KOPT-K1 (cell line): ENCODE data around the gene SLC39A13.

Experiments used
- H3K27ac ChIP-seq: fragments of 200-600 bp; sonication (generic); 2 replicates; pipeline ENCODE4 v1.5.1; 2016; ENCODE audit warnings: antibody characterized with exemption, mild to moderate bottlenecking, low read depth, low read length; ENCODE audit not compliant: poor library complexity, severe bottlenecking
- H3K36me3 ChIP-seq: fragments of 200-600 bp; sonication (generic); 2 replicates; pipeline ENCODE4 v1.5.1; 2017; ENCODE audit warnings: antibody characterized with exemption, mild to moderate bottlenecking, low read length, moderate library complexity; ENCODE audit not compliant: insufficient read depth
- H3K9me3 ChIP-seq: fragments of 200-600 bp; sonication (generic); 2 replicates; pipeline ENCODE4 v1.5.1; 2017; ENCODE audit warnings: antibody characterized with exemption, low read length, mild to moderate bottlenecking; ENCODE audit not compliant: insufficient read depth, poor library complexity, severe bottlenecking

Gene SLC39A13

DNA sequence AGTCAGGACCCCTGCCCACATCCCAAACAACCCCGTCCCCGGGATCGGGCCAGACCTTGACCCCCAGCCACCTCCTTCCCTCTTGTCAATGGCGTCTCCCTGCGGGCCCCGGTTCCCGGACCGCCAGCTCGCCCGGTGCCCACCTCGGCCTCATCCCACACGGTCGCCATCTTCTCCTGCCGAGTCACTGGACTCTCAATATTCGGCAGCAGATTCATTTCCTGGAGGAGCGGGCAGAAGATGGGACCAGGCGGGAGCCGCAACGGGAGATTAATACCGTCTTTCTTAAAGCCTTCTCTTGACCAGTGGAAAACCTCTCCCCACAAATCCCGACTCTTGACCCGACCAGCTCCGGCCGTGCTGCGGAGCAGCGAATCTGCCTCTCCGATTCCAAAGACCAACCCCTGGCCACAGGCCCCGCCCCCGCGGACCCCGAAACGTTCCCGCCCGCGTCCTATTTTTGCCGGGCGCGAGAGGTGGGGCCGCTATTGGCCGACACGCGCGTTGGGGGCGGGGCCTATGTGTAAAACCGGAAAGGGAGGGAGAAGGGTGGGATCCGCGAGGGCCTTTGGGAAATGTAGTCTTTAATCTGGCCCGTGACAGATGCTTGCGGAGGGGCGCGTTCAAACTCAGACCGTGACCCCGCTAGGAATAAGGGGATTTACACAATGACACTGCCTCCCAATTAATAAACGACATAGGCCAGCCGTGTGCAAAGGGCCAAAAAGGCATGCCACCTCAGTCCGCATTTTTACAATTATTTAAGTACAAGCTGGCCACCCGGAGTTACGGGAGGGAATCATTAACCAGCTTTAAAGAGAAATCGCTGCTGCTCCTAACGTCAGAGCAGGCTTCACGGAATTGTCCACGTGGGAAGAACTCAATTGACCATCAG, 17.9 kb downstream of the SLC39A13 start, which contains the start of gene PSMC3:
Gene PSMC3 (minus strand): TSS at position 378 of the 895 bp plus-strand sequence. CDS start 160 bp downstream, at position 218.
- no peaks in the 10 kb centered on the region for H3K9me3 ChIP-seq
- peak within 1 kb of the TSS; percentile 95 for H3K27ac ChIP-seq
- peaks cover 38% of the 10 kb centered on the region for H3K36me3 ChIP-seq

DNA sequence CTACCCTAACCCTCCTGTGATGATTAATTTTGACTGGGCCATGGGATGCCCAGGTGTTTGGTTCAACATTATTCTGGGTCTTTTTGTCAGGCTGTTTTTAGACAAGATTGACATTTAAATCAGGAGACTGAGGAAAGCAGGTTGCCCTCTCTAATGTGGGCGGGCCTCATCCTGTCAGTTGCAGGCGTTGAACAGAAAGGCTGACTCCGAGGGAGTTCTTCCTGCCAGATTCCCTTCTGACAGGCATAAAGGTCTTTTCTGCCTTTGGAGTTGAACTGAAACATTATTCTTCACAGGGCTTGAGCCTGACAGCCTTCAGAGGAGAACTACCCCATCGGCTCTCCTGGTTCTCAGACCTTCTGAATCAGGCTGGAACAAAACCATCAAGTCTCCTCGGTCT, 22.1 kb downstream of the SLC39A13 start:
- Histone ChIP-seq H3K36me3 (no peaks in the 10 kb centered on the region), H3K9me3 (no peaks in the 10 kb centered on the region), H3K27ac (peak overlapping the region; percentile 85)

- Histone ChIP-seq H3K9me3 (no peaks in the 10 kb centered on the region), H3K36me3 (no peaks in the 10 kb centered on the region), H3K27ac (peak overlapping the region; percentile 85)
Observed at GRCh38 chr11:47431356-47432083, 23.1 kb downstream of the SLC39A13 start.

GRCh38 chr11:47433157-47433556, 24.8 kb downstream of the SLC39A13 start:
- no peaks in the 10 kb centered on the region for H3K9me3 ChIP-seq
- H3K36me3 ChIP-seq = no peaks in the 10 kb centered on the region
- H3K27ac ChIP-seq = no peak overlapping the region

GRCh38 chr11:47434011-47434786, 25.8 kb downstream of the SLC39A13 start:
- Histone ChIP-seq H3K9me3 (no peaks in the 10 kb centered on the region), H3K27ac (no peak overlapping the region), H3K36me3 (no peaks in the 10 kb centered on the region)

DNA sequence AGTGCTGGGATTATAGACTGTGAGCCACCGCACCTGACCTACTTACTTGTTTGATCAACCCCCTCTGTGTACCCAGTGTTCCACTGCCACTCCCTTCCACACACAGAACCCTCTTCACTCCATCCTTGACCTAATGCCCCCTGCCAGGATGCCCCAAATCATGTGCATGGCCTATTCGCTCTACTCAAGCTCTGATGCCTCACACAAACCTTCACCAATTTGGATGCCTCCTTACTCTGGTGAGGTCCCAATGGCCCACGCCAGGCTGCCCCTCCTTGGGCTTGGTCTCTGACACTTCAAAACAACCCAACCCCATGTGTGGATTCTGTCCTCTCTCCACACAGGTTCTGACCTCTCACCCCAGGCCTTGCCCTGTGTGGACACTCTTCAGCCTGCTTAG, 27.3 kb downstream of the SLC39A13 start:
- H3K36me3 ChIP-seq = no peaks in the 10 kb centered on the region
- H3K27ac ChIP-seq = no peak overlapping the region
- H3K9me3 ChIP-seq = no peaks in the 10 kb centered on the region

- H3K9me3 ChIP-seq = no peaks in the 10 kb centered on the region
Observed at GRCh38 chr11:47436726-47437125, 28.3 kb downstream of the SLC39A13 start.

GRCh38 chr11:47437218-47437745, 28.9 kb downstream of the SLC39A13 start:
- Histone ChIP-seq H3K27ac (no peak overlapping the region), H3K36me3 (no peaks in the 10 kb centered on the region), H3K9me3 (no peaks in the 10 kb centered on the region)

More at GRCh38 chr11:47436726-47437125, 28.3 kb downstream of the SLC39A13 start:
- H3K27ac ChIP-seq = no peak overlapping the region
- no peaks in the 10 kb centered on the region for H3K36me3 ChIP-seq

GRCh38 chr11:47437746-47438418, 29.5 kb downstream of the SLC39A13 start:
- Histone ChIP-seq H3K36me3 (no peaks in the 10 kb centered on the region), H3K27ac (no peak overlapping the region), H3K9me3 (no peaks in the 10 kb centered on the region)

- Histone ChIP-seq H3K27ac (no peak overlapping the region), H3K9me3 (no peaks in the 10 kb centered on the region), H3K36me3 (no peaks in the 10 kb centered on the region)
Observed at GRCh38 chr11:47438721-47439120, 30.3 kb downstream of the SLC39A13 start.

- Histone ChIP-seq H3K9me3 (no peaks in the 10 kb centered on the region), H3K27ac (no peak overlapping the region), H3K36me3 (no peaks in the 10 kb centered on the region)
Observed at GRCh38 chr11:47440054-47440476, 31.7 kb downstream of the SLC39A13 start.

- H3K9me3 ChIP-seq = no peaks in the 10 kb centered on the region
- no peaks in the 10 kb centered on the region for H3K36me3 ChIP-seq
- H3K27ac ChIP-seq = no peak overlapping the region
Observed at GRCh38 chr11:47441421-47441820, 33.0 kb downstream of the SLC39A13 start.

DNA sequence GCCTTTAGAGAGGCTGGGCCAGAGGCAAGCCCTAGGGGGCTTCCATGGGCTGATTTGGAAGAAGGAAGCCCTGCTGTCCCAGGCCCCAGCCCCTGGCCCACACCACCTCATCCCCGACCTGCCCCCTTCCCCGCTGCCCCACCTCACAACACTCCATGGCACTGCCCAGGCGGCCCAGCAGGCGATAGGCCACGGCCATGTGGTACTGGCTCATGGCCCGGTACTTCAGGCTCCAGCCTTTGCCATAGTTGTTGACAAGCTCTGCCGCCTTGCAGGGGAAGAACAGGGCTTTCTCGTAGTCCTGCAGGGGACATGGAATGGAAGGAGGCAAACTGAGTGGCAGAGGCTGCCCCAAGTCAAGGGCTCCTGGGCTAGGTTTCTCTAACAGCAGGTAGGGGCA, 34.1 kb downstream of the SLC39A13 start:
- Histone ChIP-seq H3K9me3 (no peaks in the 10 kb centered on the region), H3K36me3 (no peaks in the 10 kb centered on the region), H3K27ac (peak overlapping the region; percentile 70)

- H3K27ac ChIP-seq = peak overlapping the region; percentile 70
- H3K36me3 ChIP-seq = no peaks in the 10 kb centered on the region
- H3K9me3 ChIP-seq = no peaks in the 10 kb centered on the region
Observed at GRCh38 chr11:47443028-47443700, 34.8 kb downstream of the SLC39A13 start.
